ENCODE measurements around the gene TEF.

DNA sequence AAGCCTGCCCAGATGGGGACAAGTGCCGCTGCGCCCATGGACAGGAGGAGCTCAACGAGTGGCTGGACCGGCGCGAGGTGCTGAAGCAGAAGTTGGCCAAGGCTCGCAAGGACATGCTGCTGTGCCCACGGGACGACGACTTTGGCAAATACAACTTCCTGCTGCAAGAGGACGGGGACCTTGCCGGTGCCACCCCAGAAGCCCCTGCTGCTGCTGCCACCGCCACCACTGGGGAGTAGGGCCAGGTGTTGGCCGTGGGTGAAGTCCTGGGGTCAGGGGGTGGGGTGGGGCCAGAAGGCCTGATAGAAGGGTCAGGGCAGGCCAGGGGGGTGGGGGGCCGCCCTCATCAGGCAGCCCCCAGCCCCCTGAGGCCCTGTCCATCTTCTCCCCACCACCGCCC lies 24.6 kb upstream of the TEF start:
- TF ChIP-seq, protein P1, sequence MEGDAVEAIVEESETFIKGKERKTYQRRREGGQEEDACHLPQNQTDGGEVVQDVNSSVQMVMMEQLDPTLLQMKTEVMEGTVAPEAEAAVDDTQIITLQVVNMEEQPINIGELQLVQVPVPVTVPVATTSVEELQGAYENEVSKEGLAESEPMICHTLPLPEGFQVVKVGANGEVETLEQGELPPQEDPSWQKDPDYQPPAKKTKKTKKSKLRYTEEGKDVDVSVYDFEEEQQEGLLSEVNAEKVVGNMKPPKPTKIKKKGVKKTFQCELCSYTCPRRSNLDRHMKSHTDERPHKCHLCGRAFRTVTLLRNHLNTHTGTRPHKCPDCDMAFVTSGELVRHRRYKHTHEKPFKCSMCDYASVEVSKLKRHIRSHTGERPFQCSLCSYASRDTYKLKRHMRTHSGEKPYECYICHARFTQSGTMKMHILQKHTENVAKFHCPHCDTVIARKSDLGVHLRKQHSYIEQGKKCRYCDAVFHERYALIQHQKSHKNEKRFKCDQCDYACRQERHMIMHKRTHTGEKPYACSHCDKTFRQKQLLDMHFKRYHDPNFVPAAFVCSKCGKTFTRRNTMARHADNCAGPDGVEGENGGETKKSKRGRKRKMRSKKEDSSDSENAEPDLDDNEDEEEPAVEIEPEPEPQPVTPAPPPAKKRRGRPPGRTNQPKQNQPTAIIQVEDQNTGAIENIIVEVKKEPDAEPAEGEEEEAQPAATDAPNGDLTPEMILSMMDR (conservative IDR thresholded peaks at IDR 0.05) = no peak
- TF ChIP-seq EZH2 (IDR thresholded peaks at IDR 0.05; ENCODE audit: low read depth) = no peak
